NCI-H526 (cell line): ENCODE data around the gene DNAJB11.
"Not testable (repeated sequence)": the region's sequence is repeated elsewhere in the genome, so short reads cannot be mapped to it uniquely, and the experiment has no call there.

Source experiments
- DNase-seq, 2 experiments: peaks; one replicate each; lab custom pipeline; 2025; lab: John Stamatoyannopoulos, UW

Gene DNAJB11

DNA sequence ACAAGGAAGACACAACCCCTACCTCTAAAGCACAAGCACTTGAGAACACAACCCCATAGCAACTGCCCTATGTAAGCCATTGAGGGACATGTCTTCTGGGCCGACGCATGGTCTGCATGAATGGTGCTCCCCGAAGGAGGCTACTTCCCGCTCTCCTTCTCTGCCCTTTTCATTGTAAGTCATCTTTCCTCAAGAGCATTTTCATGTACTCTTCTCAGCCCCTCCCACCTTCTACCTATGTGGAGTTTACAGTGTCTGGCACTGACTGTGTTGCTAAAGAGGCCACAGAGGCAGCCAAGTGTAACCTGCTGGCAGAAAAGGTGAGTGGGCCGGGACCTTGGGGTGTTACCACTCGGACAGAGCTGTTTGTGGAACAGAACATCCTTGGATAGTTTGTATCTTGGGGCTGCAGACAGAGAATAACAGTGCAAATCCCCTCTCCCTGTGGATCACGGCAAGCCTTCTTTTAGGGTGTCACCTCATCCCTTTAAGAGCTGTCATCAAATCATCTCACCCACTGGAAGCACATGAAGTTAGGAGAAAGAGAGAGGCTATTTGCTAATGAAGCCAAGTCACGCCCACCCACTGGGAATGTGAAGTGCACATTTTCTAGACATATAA is 47.9 kb downstream of the DNAJB11 start:
- no peak for DNase-seq

DNA sequence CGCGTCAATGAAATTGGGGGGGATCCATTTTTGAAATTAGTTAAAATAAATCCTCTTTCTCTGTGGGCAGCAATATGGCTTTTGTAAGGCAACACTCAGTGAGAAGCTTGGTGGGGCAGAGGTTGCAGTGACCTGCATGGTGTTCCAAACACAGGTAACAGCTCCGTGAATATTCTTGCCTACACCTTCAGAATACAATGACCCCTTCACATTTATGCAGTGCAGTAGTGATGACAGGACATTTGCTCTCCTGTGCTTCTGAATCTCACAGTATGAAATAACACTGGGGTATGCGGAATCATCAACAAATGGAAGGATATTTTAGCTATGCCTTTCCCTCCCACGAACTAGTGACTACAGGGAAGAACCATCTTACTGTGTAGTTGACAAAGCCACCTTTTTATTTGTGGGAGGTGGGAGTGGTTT is 49.3 kb downstream of the DNAJB11 start:
- no peak for DNase-seq

DNA sequence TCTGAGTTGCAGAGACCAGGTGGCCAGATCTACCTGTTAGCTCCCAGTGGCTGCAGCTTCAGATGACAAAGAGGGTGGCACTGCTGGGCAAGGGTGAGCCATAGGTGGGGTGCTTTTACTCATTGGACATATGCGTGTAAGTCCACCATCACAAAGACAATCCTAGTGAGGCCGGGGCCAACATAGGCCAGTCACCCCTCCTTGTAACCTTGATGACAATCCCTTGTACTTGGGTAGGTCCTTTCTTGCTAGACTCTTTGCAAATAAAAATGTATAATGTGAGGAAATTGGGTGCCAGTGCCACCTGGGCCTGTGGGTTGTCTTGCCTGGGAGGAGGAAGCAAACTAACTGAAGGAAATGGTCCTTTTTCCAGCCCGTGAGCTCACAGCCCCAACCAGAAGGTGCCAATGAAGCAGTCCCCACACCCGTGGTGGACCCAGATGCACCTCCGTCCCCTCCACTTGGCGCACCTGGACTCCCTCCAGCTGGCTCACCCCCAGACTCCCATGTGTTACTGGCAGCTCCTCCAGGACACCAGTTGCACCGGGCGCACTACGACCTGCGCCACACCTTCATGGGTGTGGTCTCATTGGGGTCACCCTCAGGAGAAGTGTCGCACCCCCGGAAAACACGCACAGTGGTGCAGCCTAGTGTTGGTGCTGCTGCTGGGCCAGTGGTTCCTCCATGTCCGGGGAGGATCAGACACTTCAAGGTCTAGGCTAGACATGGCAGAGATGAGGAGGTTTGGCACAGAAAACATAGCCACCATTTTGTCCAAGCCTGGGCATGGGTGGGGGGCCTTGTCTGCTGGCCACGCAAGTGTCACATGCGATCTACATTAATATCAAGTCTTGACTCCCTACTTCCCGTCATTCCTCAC is 49.9 kb downstream of the DNAJB11 start:
- no peak for DNase-seq

DNA sequence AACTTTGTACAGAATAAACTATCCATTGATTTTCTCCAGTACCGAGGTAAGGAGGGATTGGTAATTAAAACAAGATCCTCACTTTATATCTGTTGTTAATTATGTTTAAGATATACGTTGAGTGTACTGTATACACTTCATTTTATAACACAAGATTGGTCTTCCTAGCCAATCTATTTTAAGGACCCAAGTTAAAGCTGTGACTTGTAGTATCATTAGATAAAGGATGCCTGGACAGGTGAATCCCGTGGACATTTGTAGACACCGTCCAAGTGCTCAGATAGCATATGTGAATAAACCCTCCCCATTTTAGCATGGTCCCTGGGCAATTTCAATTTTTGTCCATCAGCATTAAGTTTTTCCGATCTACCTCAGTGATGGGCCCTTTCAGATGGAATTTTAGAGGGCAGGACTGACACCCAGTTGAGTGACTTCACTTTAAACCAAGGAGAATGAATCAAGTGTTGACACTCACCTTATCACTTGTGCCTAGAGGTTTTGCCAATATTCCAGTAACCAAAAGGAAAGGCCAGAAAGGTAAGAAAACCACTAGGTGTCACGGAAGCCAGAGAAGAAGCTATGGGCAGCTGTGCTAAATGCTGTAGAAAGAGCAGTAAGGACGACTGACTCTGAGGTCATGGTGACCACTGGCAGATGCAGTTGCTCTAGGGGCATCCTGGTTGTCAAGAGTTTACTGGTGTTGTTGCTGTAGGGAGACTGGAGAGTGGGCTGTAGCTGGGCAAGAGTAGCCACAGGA is 51.6 kb downstream of the DNAJB11 start:
- no peak for DNase-seq

DNA sequence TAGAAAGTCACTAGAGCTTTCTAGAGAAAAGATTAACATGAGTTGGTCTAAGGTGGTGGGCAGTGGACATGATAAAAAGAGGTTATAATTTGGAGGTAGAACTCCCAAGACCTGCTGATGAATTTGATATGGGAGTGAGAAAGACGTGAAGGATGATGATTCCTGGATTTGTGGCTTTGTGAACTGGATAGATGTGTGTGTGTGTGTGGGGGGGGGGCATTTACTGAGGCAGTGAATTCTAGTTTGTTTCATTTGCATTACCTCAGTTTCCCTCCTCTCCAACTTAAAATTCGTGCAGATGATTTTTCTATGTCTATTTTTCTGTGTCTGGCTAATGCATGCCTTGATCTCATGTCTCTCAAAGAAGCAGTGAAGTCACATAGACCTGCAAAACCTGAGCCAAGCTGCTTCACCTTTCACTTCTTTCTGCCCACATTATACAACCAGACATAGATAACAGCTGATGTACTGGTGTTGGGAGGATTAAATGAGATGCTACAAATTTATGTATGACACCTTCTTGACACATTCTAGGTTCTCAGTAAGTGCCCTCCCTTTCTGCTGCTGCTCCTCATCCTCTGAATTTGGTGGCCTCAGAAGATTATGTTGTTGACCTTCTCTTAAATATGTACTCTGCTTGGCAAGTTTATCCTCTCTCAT is 52.3 kb downstream of the DNAJB11 start:
- DNase-seq = no peak

DNA sequence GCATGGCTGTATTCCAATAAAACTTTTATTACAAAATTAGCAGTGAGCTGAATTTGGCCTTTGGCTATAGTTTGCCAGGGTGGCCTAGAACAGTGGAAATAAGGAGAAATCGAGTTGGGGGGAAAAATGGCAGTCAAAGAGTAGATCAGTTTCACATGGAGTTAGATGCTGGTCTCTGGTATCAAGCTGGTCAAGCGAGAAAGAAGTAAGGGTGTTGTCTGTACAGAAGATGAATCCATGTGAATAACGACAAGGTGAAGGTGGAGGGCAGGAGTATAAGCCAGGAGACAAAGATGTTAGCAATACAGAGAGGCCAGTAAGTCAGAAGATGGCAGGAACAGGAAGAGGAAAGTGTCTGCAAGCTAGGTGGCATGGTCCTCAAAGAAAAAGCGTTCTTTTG is 54.1 kb downstream of the DNAJB11 start:
- DNase-seq = no peak

DNA sequence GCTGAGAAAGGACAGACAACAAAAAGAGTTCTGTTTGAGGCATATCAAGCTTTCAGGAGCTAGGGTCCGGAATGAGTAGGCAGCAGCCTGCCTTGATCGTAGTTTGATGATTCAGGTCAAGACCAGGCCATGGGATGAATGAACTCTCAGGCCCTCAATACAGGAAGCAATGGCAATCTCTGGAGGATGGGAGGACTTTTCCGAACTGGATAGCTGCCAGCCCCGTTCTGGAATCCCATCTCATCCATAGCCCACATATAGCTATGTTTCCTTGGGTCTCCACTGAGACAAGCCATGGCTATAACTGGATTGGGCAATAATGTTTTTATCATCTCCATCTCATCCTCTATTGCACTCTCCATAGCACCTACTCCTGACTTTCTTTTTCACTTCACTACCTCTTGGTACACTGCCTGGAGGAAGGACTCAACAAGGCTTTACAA is 55.1 kb downstream of the DNAJB11 start:
- no peak for DNase-seq

DNA sequence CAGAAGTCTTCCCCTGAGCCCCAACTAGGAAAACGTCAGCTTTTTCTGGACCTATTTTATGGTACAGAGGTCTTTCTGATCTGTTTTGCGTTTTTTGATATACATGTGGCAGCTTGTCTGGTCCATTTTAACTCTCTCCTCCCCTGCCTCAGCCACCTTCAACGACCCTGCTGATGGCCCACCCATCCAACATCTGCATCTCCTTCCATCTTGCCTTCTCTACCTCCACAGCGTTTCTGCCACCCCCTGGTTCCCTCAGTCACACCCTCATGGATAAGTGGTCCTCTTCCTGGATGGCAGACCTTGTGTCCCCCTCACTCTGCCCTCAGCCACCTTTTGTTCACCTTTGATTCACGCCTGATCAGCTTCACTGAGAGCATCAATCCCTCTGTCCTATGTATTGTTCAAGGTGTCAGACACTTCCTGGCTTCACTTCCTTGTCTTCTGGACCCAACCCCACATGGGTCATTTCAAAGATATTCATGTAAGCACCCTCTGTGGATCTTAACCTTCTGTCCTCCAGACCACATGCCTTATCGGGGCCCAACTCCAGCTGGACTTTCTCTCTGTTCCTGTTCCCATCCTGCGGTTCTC is 55.8 kb downstream of the DNAJB11 start:
- DNase-seq = no peak

DNA sequence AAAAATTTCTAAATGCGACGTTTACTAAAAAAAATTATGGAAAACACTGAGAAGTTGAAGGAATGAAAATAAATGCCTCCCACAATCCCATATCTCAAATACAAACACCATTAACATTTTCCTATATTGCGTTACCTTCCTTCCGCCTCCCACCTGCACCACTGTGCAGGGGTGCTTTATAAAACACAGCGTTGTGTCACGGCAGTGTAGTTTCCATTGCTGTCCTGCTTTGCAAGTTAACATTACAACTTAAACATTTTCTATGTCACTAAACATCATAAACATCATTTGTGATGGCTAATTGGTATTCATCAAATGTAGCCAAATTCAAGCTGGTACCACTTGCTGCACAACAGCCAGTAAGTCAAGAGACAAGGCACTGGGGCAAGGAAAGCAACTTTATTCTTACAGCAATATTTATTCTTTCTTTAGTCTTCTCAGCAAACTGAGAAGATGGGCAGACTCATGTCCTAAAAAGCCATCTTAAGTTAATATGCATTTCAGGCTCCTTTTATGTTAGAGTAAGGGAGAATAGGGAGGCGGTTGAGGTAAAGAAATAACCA is 57.4 kb downstream of the DNAJB11 start:
- no peak for DNase-seq

DNA sequence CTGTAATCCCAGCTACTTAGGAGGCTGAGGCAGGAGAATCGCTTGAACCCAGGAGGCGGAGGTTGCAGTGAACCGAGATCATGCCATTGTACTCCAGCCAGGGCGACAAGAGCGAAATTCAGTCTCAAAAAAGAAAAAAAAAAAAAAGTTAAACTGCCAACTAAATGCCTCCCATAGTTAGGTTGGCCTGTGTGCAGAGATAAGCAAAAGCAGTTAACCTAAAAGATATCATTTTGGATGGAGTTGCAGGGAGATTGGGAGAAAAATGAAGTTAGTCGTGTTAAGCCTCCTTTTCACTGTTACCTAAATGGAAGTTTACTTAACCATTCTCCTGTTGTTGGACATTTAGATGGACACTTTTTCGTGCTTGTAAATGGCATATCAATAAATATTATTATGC is 58.2 kb downstream of the DNAJB11 start:
- no peak for DNase-seq

DNA sequence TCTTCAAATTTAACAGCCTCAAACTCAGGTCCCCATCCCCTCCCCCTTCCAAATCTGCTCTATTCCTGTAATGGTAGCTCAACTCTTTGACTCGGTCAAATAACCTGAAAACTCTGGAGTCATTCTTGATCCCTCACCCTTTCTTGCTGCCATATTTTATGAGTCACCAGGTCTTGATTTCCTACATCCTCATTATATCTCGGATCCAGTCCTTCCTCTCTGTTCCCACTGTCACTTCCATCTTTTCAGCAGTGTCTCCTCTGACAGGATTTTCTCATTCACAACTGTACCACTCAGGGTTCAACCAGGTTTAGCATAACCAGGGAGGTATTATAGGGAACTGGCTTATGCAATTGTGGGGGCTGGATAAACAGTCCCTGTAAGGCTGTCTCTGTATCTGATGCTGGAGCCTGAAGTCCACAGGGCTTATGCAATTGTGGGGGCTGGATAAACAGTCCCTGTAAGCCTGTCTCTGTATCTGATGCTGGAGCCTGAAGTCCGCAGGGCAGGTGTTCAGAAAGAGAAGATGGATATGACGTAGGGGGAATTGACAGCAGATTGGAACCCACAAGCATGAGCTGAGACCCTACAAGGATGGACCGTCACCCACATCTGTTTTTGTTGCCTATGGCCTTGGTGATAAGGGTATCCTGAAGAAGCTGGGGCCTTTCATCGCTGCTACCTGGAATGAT is 60.6 kb downstream of the DNAJB11 start:
- DNase-seq = no peak

DNA sequence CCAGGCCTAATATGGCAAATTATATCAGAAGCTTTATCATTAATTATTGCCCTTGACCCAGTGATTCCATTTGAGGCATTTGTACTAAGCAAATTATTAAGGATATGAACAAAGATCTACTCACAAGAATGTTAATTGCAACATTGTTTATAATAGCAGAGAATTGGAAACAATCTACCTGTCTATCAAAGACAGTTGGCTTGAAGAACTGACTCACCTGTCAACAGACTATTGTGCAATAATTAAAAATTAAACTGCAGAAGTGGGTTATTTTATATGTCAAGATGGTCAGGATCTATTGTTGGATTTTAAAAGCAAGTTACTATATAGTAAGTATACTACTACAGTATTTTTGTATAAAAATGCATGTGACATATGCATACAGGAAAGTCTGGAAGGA is 63.0 kb downstream of the DNAJB11 start:
- DNase-seq = no peak

DNA sequence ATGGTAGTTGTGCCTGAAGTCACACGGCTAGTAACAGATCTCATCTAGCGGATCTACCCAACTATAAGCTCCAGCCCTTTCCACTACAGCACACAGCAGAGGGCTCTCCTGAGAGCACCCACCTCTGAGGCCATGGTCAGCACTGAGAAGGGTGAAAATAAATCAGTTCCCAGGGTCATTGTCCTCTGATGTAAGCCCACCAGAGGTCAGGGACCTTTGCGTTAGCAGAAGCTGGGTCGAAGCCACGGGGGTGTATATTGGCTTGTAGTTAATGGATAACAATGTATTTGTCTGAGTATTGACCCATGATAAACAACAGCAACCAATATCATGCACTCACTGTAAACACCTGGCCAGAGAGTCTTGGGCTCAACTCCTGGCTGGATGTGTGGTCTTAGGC is 63.7 kb downstream of the DNAJB11 start:
- DNase-seq = not testable (repeated sequence)
